Measurements from ENCODE around the gene ARID1B. TPM values are rescaled to one million over a fixed set of nuclear protein-coding genes. Genes with fewer than 3 reads are reported as not detected.

Gene ARID1B
- total and polyA plus RNA-seq, 9 of the 15 experiments (the other 6 are each of a cell fraction or from before 2014, with no cell fraction given) = 12.5 to 50.5 (median 25.8) TPM

- no peak for DNase-seq (ENCODE audit: extremely low read depth in 1 of 4, low spot score in 3 of 4)
- FAIRE-seq = no peak
- H3K4me2 ChIP-seq (ENCODE audit: insufficient read depth, low read length) = no peak overlapping the region
- H3K27me3 ChIP-seq (ENCODE audit: control insufficient read depth in 2 of 2, insufficient read depth in 2 of 2, low read length in 2 of 2) = no peaks in the 10 kb centered on the region; a peak in 1 of 5 replicates
- H3K9me3 ChIP-seq (replicated peaks; ENCODE audit: control insufficient read depth, insufficient read depth, low read depth, low read length) = no peaks in the 10 kb centered on the region
- TF ChIP-seq BCLAF1 (IDR thresholded peaks at IDR 0.05; ENCODE audit: borderline replicate concordance in 1 of 2, control insufficient read depth in 1 of 2, low read depth in 2 of 2, low read length in 1 of 2) (no peak), MYC (IDR thresholded peaks at IDR 0.05; ENCODE audit: low read depth, low read length) (no peak), MYC (CRISPR knock-in tag; IDR thresholded peaks at IDR 0.05; ENCODE audit: borderline replicate concordance, low read depth) (no peak), U2AF2 (optimal IDR thresholded peaks at IDR 0.05; ENCODE audit: low read depth, low read length) (no peak), RB1 (IDR thresholded peaks at IDR 0.05; ENCODE audit: low read depth) (no peak), WHSC1 (IDR thresholded peaks at IDR 0.05; ENCODE audit: low read length) (no peak), ZNF77 (CRISPR knock-in tag; IDR thresholded peaks at IDR 0.05) (no peak), CBX8 (IDR thresholded peaks at IDR 0.05; ENCODE audit: borderline replicate concordance, extremely low read depth, low read depth, low read length, poor library complexity, severe bottlenecking) (no peak), ZNF146 (CRISPR knock-in tag; IDR thresholded peaks at IDR 0.05; ENCODE audit: unreplicated experiment) (no peak), TAF9B (IDR thresholded peaks at IDR 0.05; ENCODE audit: partially characterized antibody) (no peak), PRMT5 (CRISPR knock-in tag; IDR thresholded peaks at IDR 0.05) (no peak), SFPQ (IDR thresholded peaks at IDR 0.05; ENCODE audit: low read depth, low read length) (no peak)
- TF ChIP-seq, protein P1, sequence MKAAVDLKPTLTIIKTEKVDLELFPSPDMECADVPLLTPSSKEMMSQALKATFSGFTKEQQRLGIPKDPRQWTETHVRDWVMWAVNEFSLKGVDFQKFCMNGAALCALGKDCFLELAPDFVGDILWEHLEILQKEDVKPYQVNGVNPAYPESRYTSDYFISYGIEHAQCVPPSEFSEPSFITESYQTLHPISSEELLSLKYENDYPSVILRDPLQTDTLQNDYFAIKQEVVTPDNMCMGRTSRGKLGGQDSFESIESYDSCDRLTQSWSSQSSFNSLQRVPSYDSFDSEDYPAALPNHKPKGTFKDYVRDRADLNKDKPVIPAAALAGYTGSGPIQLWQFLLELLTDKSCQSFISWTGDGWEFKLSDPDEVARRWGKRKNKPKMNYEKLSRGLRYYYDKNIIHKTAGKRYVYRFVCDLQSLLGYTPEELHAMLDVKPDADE (conservative IDR thresholded peaks at IDR 0.05; ENCODE audit: control insufficient read depth, low read depth, low read length) = no peak
- TF ChIP-seq, protein P2, sequence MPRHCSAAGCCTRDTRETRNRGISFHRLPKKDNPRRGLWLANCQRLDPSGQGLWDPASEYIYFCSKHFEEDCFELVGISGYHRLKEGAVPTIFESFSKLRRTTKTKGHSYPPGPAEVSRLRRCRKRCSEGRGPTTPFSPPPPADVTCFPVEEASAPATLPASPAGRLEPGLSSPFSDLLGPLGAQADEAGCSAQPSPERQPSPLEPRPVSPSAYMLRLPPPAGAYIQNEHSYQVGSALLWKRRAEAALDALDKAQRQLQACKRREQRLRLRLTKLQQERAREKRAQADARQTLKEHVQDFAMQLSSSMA (CRISPR knock-in tag; IDR thresholded peaks at IDR 0.05) = no peak
- CTCF ChIA-PET (ENCODE audit: low intra/inter-chr PET ratio) = no interaction called here
- 0 out of 5 replicates have a peak, but pooled peaks cover 0 to 3% of the 10 kb centered on the region in 2 experiments for H3K4me1 ChIP-seq (replicated peaks in 1 of 2; ENCODE audit: control insufficient read depth in 2 of 2, insufficient read depth in 2 of 2, low read length in 2 of 2)
- H2AFZ ChIP-seq (ENCODE audit: low read depth, low read length) = no peak overlapping the region
- POLR2A ChIA-PET = interaction anchor here (0.6 to 1.1 kb wide), 2 partner anchors 8 to 25 kb away, joined by 3 read pairs; no protein-coding TSS in a partner anchor
- no TSS peak for BruUV-seq (replicated peaks)
- no peak overlapping the region for H3K9ac ChIP-seq (ENCODE audit: insufficient read depth in 1 of 2, low read depth in 2 of 2, low read length in 2 of 2)
- in situ Hi-C loops (cut with MboI) (no loop called here), intact Hi-C loops (cut with micrococcal nuclease) (no loop called here)
- no peaks in the 10 kb centered on the region for H4K20me1 ChIP-seq (replicated peaks; ENCODE audit: control insufficient read depth, insufficient read depth, low read length)
- no peak for ATAC-seq
- no peaks in the 10 kb centered on the region for H3K79me2 ChIP-seq (ENCODE audit: control insufficient read depth, insufficient read depth, low read length)
- H3K27ac ChIP-seq (ENCODE audit: extremely low read depth, low read depth, low read length) = no peak overlapping the region
- H3K36me3 ChIP-seq (ENCODE audit: control insufficient read depth, insufficient read depth, low read length) = peaks cover 20% of the 10 kb centered on the region; the same call in 2 of the 3 replicates
- no peak overlapping the region for H3K4me3 ChIP-seq
- H3K9me1 ChIP-seq (ENCODE audit: control insufficient read depth, insufficient read depth, low read length) = no peaks in the 10 kb centered on the region
- WGBS (ENCODE audit: insufficient coverage, low coverage, missing lambda C conversion rate) = 86% methylated on average over 7 of the region's 7 CpGs
Observed at GRCh38 chr6:157171801-157172200, 394.6 kb downstream of the ARID1B start.
